Measurements from ENCODE around the gene DNAJC9.

Gene DNAJC9

DNA sequence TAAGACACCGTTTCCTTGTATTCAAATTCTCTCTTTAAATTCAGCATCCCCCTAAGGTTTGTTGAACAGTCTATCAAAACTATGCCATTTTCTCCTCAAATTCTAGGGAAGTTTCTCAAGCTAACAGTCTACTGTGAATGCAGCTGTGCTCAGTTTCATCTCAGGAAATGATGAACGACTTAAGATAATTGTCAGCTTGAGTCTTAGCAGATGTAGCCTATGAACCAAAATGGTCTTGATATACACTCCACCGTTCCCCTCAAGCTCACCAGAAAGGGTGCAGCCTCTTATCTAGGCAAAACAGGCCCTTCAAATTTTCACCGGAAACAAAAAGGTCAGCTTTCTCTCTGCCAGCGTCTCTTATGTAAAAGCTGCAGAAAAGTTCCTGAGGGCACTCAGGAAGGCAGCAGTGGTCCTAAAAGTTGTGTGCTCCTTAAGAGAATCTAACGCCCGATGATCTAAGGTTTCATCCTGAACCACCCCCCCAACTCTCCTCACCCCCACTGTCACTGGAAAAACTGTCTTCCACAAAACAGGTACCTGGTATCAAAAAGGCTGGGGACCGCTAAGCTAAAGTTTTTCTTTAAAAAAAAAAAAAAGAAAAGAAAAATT is 2.1 kb downstream of the DNAJC9 start:
- Histone ChIP-seq H3K4me2 (ENCODE audit: insufficient read depth, low read length) (peak overlapping the region; percentile 62), H3K36me3 (ENCODE audit: insufficient read depth, low read length) (peaks cover 76% of the 10 kb centered on the region), H4K20me1 (ENCODE audit: insufficient read depth, low read length) (peaks cover 22% of the 10 kb centered on the region; the same call in 1 of the 2 replicates), H3K27ac (ENCODE audit: low read length) (peak overlapping the region; percentile 47), H3K27me3 (ENCODE audit: insufficient read depth, low read length, poor library complexity) (no peaks in the 10 kb centered on the region), H3K79me2 (ENCODE audit: insufficient read depth, low read length) (peaks cover 85% of the 10 kb centered on the region), H3K9ac (ENCODE audit: low read depth, low read length) (peak overlapping the region; percentile 94), H3K4me1 (ENCODE audit: insufficient read depth, low read length) (peaks cover 49% of the 10 kb centered on the region), H3K4me3 (ENCODE audit: low read depth in 1 of 2, low read length in 2 of 2) (peak overlapping the region; percentile 78 to 79; a peak in 3 of 4 replicates), H3K9me3 (ENCODE audit: insufficient read depth, low read length, severe bottlenecking) (no peaks in the 10 kb centered on the region), H2AFZ (ENCODE audit: low read depth, low read length) (no peak overlapping the region)
- no peak for ATAC-seq (ENCODE audit: insufficient read depth, low read depth)
- DNase-seq: no peak
- TF ChIP-seq, protein P1, sequence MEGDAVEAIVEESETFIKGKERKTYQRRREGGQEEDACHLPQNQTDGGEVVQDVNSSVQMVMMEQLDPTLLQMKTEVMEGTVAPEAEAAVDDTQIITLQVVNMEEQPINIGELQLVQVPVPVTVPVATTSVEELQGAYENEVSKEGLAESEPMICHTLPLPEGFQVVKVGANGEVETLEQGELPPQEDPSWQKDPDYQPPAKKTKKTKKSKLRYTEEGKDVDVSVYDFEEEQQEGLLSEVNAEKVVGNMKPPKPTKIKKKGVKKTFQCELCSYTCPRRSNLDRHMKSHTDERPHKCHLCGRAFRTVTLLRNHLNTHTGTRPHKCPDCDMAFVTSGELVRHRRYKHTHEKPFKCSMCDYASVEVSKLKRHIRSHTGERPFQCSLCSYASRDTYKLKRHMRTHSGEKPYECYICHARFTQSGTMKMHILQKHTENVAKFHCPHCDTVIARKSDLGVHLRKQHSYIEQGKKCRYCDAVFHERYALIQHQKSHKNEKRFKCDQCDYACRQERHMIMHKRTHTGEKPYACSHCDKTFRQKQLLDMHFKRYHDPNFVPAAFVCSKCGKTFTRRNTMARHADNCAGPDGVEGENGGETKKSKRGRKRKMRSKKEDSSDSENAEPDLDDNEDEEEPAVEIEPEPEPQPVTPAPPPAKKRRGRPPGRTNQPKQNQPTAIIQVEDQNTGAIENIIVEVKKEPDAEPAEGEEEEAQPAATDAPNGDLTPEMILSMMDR (IDR thresholded peaks at IDR 0.05; ENCODE audit: borderline replicate concordance, extremely low read depth, low read length, poor library complexity, severe bottlenecking): no peak

DNA sequence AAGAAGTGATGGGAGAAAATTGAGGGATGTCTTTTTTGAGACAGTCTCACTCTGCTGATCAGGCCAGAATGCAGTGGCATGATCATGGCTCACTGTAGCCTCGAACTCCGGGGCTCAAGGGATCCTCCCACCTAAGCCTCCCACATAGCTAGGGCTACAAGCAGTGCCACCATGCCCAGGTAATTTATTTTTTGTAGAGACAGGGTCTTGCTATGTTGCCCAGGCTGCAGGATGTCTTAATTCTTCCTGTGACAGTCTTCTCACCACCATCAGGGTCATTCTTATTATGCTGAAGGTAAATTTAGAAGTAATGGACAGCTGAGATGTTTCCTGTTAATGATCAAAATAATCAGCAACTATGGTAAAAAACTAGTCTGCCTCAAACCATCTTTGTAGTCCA is 7.1 kb downstream of the DNAJC9 start:
- no peak for DNase-seq
- no peak overlapping the region for H3K27ac ChIP-seq (ENCODE audit: low read length)
- peaks cover 17% of the 10 kb centered on the region; the same call in 1 of the 2 replicates for H4K20me1 ChIP-seq (ENCODE audit: insufficient read depth, low read length)
- no peak overlapping the region for H3K9ac ChIP-seq (ENCODE audit: low read depth, low read length)
- no peak overlapping the region for H3K4me2 ChIP-seq (ENCODE audit: insufficient read depth, low read length)
- ATAC-seq (ENCODE audit: insufficient read depth, low read depth): no peak
- no peaks in the 10 kb centered on the region for H3K9me3 ChIP-seq (ENCODE audit: insufficient read depth, low read length, severe bottlenecking)
- H3K36me3 ChIP-seq (ENCODE audit: insufficient read depth, low read length): peaks cover 90% of the 10 kb centered on the region
- H3K79me2 ChIP-seq (ENCODE audit: insufficient read depth, low read length): peaks cover 43% of the 10 kb centered on the region
- TF ChIP-seq, protein P1 (IDR thresholded peaks at IDR 0.05; ENCODE audit: borderline replicate concordance, extremely low read depth, low read length, poor library complexity, severe bottlenecking): no peak
- TF ChIP-seq EZH2 (IDR thresholded peaks at IDR 0.05; ENCODE audit: borderline replicate concordance, low read depth, low read length, severe bottlenecking): no peak
- H2AFZ ChIP-seq (ENCODE audit: low read depth, low read length): no peak overlapping the region
- H3K4me1 ChIP-seq (ENCODE audit: insufficient read depth, low read length): peaks cover 14% of the 10 kb centered on the region
- no peak overlapping the region for H3K4me3 ChIP-seq (ENCODE audit: low read depth in 1 of 2, low read length in 2 of 2)
- no peaks in the 10 kb centered on the region for H3K27me3 ChIP-seq (ENCODE audit: insufficient read depth, low read length, poor library complexity)

DNA sequence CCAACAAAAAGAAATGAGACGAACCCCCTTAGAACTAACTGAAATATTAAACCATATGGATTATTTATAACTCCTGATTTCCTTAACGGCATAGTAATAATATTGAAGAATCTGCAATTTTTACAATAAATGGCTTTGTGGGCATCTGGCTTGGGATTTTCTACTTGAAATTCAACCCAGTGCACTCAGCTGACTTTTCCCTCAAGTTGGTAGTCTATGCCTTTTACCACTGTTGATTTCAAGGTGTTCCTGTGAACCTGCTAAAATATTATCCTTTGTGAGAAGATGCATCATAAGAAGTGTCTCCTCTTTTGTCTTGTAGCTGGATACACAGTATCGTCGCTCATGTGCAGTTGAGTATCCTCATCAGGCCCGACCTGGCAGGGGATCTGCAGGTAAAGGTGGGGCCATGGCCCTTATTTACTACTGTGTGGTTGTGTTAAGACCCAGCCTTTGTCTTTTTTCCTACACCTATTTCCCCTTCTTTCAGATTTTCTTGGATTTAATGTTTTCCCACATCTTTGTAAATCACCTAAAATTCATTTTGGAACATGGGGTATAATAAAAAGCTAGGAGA is 8.0 kb downstream of the DNAJC9 start:
- TF ChIP-seq EZH2 (IDR thresholded peaks at IDR 0.05; ENCODE audit: borderline replicate concordance, low read depth, low read length, severe bottlenecking): no peak
- TF ChIP-seq, protein P1 (IDR thresholded peaks at IDR 0.05; ENCODE audit: borderline replicate concordance, extremely low read depth, low read length, poor library complexity, severe bottlenecking): no peak
- H3K27ac ChIP-seq (ENCODE audit: low read length): no peak overlapping the region
- no peaks in the 10 kb centered on the region for H3K27me3 ChIP-seq (ENCODE audit: insufficient read depth, low read length, poor library complexity)
- H3K79me2 ChIP-seq (ENCODE audit: insufficient read depth, low read length): peaks cover 34% of the 10 kb centered on the region
- peaks cover 5% of the 10 kb centered on the region for H3K4me1 ChIP-seq (ENCODE audit: insufficient read depth, low read length)
- ATAC-seq (ENCODE audit: insufficient read depth, low read depth) (no peak), DNase-seq (no peak)
- peaks cover 9% of the 10 kb centered on the region; the same call in 1 of the 2 replicates for H4K20me1 ChIP-seq (ENCODE audit: insufficient read depth, low read length)
- H3K4me3 ChIP-seq (ENCODE audit: low read depth in 1 of 2, low read length in 2 of 2): no peak overlapping the region
- peaks cover 90% of the 10 kb centered on the region for H3K36me3 ChIP-seq (ENCODE audit: insufficient read depth, low read length)
- no peak overlapping the region for H3K4me2 ChIP-seq (ENCODE audit: insufficient read depth, low read length)
- no peaks in the 10 kb centered on the region for H3K9me3 ChIP-seq (ENCODE audit: insufficient read depth, low read length, severe bottlenecking)
- H2AFZ ChIP-seq (ENCODE audit: low read depth, low read length): no peak overlapping the region
- no peak overlapping the region for H3K9ac ChIP-seq (ENCODE audit: low read depth, low read length)

Measured in DND-41 (cell line).